Measurements from ENCODE around the gene PHACTR1.

The PHACTR1 gene

GRCh38 chr6:13166916-13167315 is 450.3 kb downstream of the PHACTR1 start:
- no peaks in the 10 kb centered on the region for H3K9me3 ChIP-seq (ENCODE audit: low read length)
- no peaks in the 10 kb centered on the region for H3K27me3 ChIP-seq (ENCODE audit: insufficient read depth, low read length)
- H3K4me3 ChIP-seq (ENCODE audit: low read length): no peak overlapping the region
- H2AFZ ChIP-seq (ENCODE audit: low read depth, low read length): no peak overlapping the region
- no peaks in the 10 kb centered on the region for H3K4me1 ChIP-seq (ENCODE audit: insufficient read depth, low read length)
- no peaks in the 10 kb centered on the region for H3K36me3 ChIP-seq (ENCODE audit: insufficient read depth, low read length)

- Histone ChIP-seq H3K4me3 (ENCODE audit: low read length) (no peak overlapping the region), H3K9me3 (ENCODE audit: low read length) (no peaks in the 10 kb centered on the region), H3K27me3 (ENCODE audit: insufficient read depth, low read length) (no peaks in the 10 kb centered on the region), H2AFZ (ENCODE audit: low read depth, low read length) (no peak overlapping the region), H3K36me3 (ENCODE audit: insufficient read depth, low read length) (no peaks in the 10 kb centered on the region), H3K4me1 (ENCODE audit: insufficient read depth, low read length) (no peaks in the 10 kb centered on the region)
Observed at GRCh38 chr6:13172291-13172690, 455.7 kb downstream of the PHACTR1 start.

- no peaks in the 10 kb centered on the region for H3K4me1 ChIP-seq (ENCODE audit: insufficient read depth, low read length)
- no peaks in the 10 kb centered on the region for H3K27me3 ChIP-seq (ENCODE audit: insufficient read depth, low read length)
- H2AFZ ChIP-seq (ENCODE audit: low read depth, low read length): no peak overlapping the region
- no peaks in the 10 kb centered on the region for H3K9me3 ChIP-seq (ENCODE audit: low read length)
- no peaks in the 10 kb centered on the region for H3K36me3 ChIP-seq (ENCODE audit: insufficient read depth, low read length)
- H3K4me3 ChIP-seq (ENCODE audit: low read length): no peak overlapping the region
Observed at GRCh38 chr6:13175087-13175486, 458.5 kb downstream of the PHACTR1 start.

GRCh38 chr6:13175759-13176158 is 459.2 kb downstream of the PHACTR1 start:
- H3K4me1 ChIP-seq (ENCODE audit: insufficient read depth, low read length): no peaks in the 10 kb centered on the region

GRCh38 chr6:13177664-13178063 is 461.1 kb downstream of the PHACTR1 start:
- no peaks in the 10 kb centered on the region for H3K36me3 ChIP-seq (ENCODE audit: insufficient read depth, low read length)
- H3K9me3 ChIP-seq (ENCODE audit: low read length): no peaks in the 10 kb centered on the region
- no peak overlapping the region for H3K4me3 ChIP-seq (ENCODE audit: low read length)
- H2AFZ ChIP-seq (ENCODE audit: low read depth, low read length): no peak overlapping the region
- H3K4me1 ChIP-seq (ENCODE audit: insufficient read depth, low read length): peaks cover 3% of the 10 kb centered on the region
- no peaks in the 10 kb centered on the region for H3K27me3 ChIP-seq (ENCODE audit: insufficient read depth, low read length)

More at GRCh38 chr6:13175759-13176158, 459.2 kb downstream of the PHACTR1 start:
- no peak overlapping the region for H3K4me3 ChIP-seq (ENCODE audit: low read length)
- no peaks in the 10 kb centered on the region for H3K9me3 ChIP-seq (ENCODE audit: low read length)
- H3K36me3 ChIP-seq (ENCODE audit: insufficient read depth, low read length): no peaks in the 10 kb centered on the region
- H2AFZ ChIP-seq (ENCODE audit: low read depth, low read length): no peak overlapping the region
- no peaks in the 10 kb centered on the region for H3K27me3 ChIP-seq (ENCODE audit: insufficient read depth, low read length)

- Histone ChIP-seq H3K4me3 (ENCODE audit: low read length) (no peak overlapping the region), H2AFZ (ENCODE audit: low read depth, low read length) (no peak overlapping the region), H3K27me3 (ENCODE audit: insufficient read depth, low read length) (no peaks in the 10 kb centered on the region), H3K36me3 (ENCODE audit: insufficient read depth, low read length) (no peaks in the 10 kb centered on the region), H3K4me1 (ENCODE audit: insufficient read depth, low read length) (peaks cover 3% of the 10 kb centered on the region), H3K9me3 (ENCODE audit: low read length) (no peaks in the 10 kb centered on the region)
Observed at GRCh38 chr6:13178107-13178506, 461.5 kb downstream of the PHACTR1 start.

- no peaks in the 10 kb centered on the region for H3K36me3 ChIP-seq (ENCODE audit: insufficient read depth, low read length)
- no peaks in the 10 kb centered on the region for H3K9me3 ChIP-seq (ENCODE audit: low read length)
- peaks cover 3% of the 10 kb centered on the region for H3K4me1 ChIP-seq (ENCODE audit: insufficient read depth, low read length)
- H3K4me3 ChIP-seq (ENCODE audit: low read length): no peak overlapping the region
- no peak overlapping the region for H2AFZ ChIP-seq (ENCODE audit: low read depth, low read length)
- H3K27me3 ChIP-seq (ENCODE audit: insufficient read depth, low read length): no peaks in the 10 kb centered on the region
Observed at GRCh38 chr6:13180538-13180937, 464.0 kb downstream of the PHACTR1 start.

GRCh38 chr6:13181393-13181792 is 464.8 kb downstream of the PHACTR1 start:
- Histone ChIP-seq H2AFZ (ENCODE audit: low read depth, low read length) (no peak overlapping the region), H3K9me3 (ENCODE audit: low read length) (no peaks in the 10 kb centered on the region), H3K4me3 (ENCODE audit: low read length) (no peak overlapping the region), H3K36me3 (ENCODE audit: insufficient read depth, low read length) (no peaks in the 10 kb centered on the region), H3K27me3 (ENCODE audit: insufficient read depth, low read length) (no peaks in the 10 kb centered on the region), H3K4me1 (ENCODE audit: insufficient read depth, low read length) (peaks cover 3% of the 10 kb centered on the region)

- H3K4me1 ChIP-seq (ENCODE audit: insufficient read depth, low read length): peaks cover 9% of the 10 kb centered on the region
Observed at GRCh38 chr6:13183415-13184088, 467.0 kb downstream of the PHACTR1 start.

GRCh38 chr6:13184089-13184468 is 467.5 kb downstream of the PHACTR1 start:
- H3K36me3 ChIP-seq (ENCODE audit: insufficient read depth, low read length): no peaks in the 10 kb centered on the region
- H3K4me1 ChIP-seq (ENCODE audit: insufficient read depth, low read length): peaks cover 11% of the 10 kb centered on the region
- H3K9me3 ChIP-seq (ENCODE audit: low read length): no peaks in the 10 kb centered on the region
- no peak overlapping the region for H2AFZ ChIP-seq (ENCODE audit: low read depth, low read length)
- no peaks in the 10 kb centered on the region for H3K27me3 ChIP-seq (ENCODE audit: insufficient read depth, low read length)
- H3K4me3 ChIP-seq (ENCODE audit: low read length): no peak overlapping the region

More at GRCh38 chr6:13183415-13184088, 467.0 kb downstream of the PHACTR1 start:
- no peaks in the 10 kb centered on the region for H3K27me3 ChIP-seq (ENCODE audit: insufficient read depth, low read length)
- H2AFZ ChIP-seq (ENCODE audit: low read depth, low read length): no peak overlapping the region
- no peaks in the 10 kb centered on the region for H3K9me3 ChIP-seq (ENCODE audit: low read length)
- no peak overlapping the region for H3K4me3 ChIP-seq (ENCODE audit: low read length)
- H3K36me3 ChIP-seq (ENCODE audit: insufficient read depth, low read length): no peaks in the 10 kb centered on the region

- Histone ChIP-seq H2AFZ (ENCODE audit: low read depth, low read length) (no peak overlapping the region), H3K9me3 (ENCODE audit: low read length) (no peaks in the 10 kb centered on the region), H3K4me3 (ENCODE audit: low read length) (no peak overlapping the region), H3K4me1 (ENCODE audit: insufficient read depth, low read length) (peaks cover 11% of the 10 kb centered on the region), H3K36me3 (ENCODE audit: insufficient read depth, low read length) (no peaks in the 10 kb centered on the region), H3K27me3 (ENCODE audit: insufficient read depth, low read length) (no peaks in the 10 kb centered on the region)
Observed at GRCh38 chr6:13184547-13184946, 468.0 kb downstream of the PHACTR1 start.

- no peak overlapping the region for H2AFZ ChIP-seq (ENCODE audit: low read depth, low read length)
- peaks cover 3% of the 10 kb centered on the region for H3K27me3 ChIP-seq (ENCODE audit: insufficient read depth, low read length)
- peaks cover 8% of the 10 kb centered on the region for H3K4me1 ChIP-seq (ENCODE audit: insufficient read depth, low read length)
- no peak overlapping the region for H3K4me3 ChIP-seq (ENCODE audit: low read length)
- H3K36me3 ChIP-seq (ENCODE audit: insufficient read depth, low read length): no peaks in the 10 kb centered on the region
- no peaks in the 10 kb centered on the region for H3K9me3 ChIP-seq (ENCODE audit: low read length)
Observed at GRCh38 chr6:13186861-13187260, 470.3 kb downstream of the PHACTR1 start.

GRCh38 chr6:13187692-13188091 is 471.1 kb downstream of the PHACTR1 start:
- Histone ChIP-seq H3K36me3 (ENCODE audit: insufficient read depth, low read length) (no peaks in the 10 kb centered on the region), H3K27me3 (ENCODE audit: insufficient read depth, low read length) (peaks cover 6% of the 10 kb centered on the region), H3K4me3 (ENCODE audit: low read length) (no peak overlapping the region), H3K9me3 (ENCODE audit: low read length) (no peaks in the 10 kb centered on the region), H3K4me1 (ENCODE audit: insufficient read depth, low read length) (peaks cover 8% of the 10 kb centered on the region), H2AFZ (ENCODE audit: low read depth, low read length) (no peak overlapping the region)

GRCh38 chr6:13188306-13188705 is 471.7 kb downstream of the PHACTR1 start:
- H3K36me3 ChIP-seq (ENCODE audit: insufficient read depth, low read length): no peaks in the 10 kb centered on the region
- peaks cover 8% of the 10 kb centered on the region for H3K4me1 ChIP-seq (ENCODE audit: insufficient read depth, low read length)
- no peak overlapping the region for H3K4me3 ChIP-seq (ENCODE audit: low read length)
- H3K9me3 ChIP-seq (ENCODE audit: low read length): no peaks in the 10 kb centered on the region
- peaks cover 6% of the 10 kb centered on the region for H3K27me3 ChIP-seq (ENCODE audit: insufficient read depth, low read length)
- H2AFZ ChIP-seq (ENCODE audit: low read depth, low read length): no peak overlapping the region

Measured in neuron (in vitro differentiated cells).